GM12878 (cell line): ENCODE data around the gene PDE3B. TPM values are rescaled to one million over a fixed set of nuclear protein-coding genes. Genes with fewer than 3 reads are reported as not detected.

Experiments used
- ATAC-seq: fragments of 200-7000 bp; cut with Tn5 transposase; 3 replicates; pipeline ENCODE4 v1.9.1; 2020; ENCODE audit warnings: mild to moderate bottlenecking, moderate library complexity
- BruUV-seq: library from RNA; stranded (reverse); fragments of 400-500 nt; replicated peaks from 2 replicates; lab custom pipeline; 2021; lab: Mats Ljungman, UMichigan
- CTCF ChIA-PET: fragments of 300-600 bp; sonication (Branson Sonifier 250); formaldehyde crosslinking; extraction: SDS; loops from one replicate; lab custom pipeline; 2021; ENCODE audit warnings: inconsistent platforms; lab: Yijun Ruan, JAX
- POLR2A ChIA-PET: fragments of 350-600 bp; formaldehyde crosslinking; extraction: SDS; loops from one replicate; lab custom pipeline; 2021; ENCODE audit warnings: inconsistent platforms; lab: Charles Lee
- RAD21 ChIA-PET: fragments of 300-600 bp; sonication (Branson Sonifier 250); formaldehyde crosslinking; loops from one replicate; lab custom pipeline; 2023; ENCODE audit warnings: antibody characterized with exemption; ENCODE audit not compliant: unreplicated experiment; lab: Charles Lee
- SMC1A ChIA-PET: fragments of 300-600 bp; sonication (Branson Sonifier 250); formaldehyde crosslinking; loops from one replicate; lab custom pipeline; 2023; ENCODE audit not compliant: unreplicated experiment, uncharacterized antibody; lab: Charles Lee
- DNase-seq: peaks from one replicate; pipeline ENCODE4 v3.0.0-alpha.2; 2011; ENCODE audit warnings: low read depth, low spot score
- FAIRE-seq: peaks from 3 replicates; lab custom pipeline; 2011; peaks lifted over from hg19 to GRCh38; lab: Jason Lieb, UNC
- H2AFZ ChIP-seq: 2 replicates; pipeline ENCODE4 v1.6.0; 2011; ENCODE audit warnings: low read depth, low read length, control low read depth; ENCODE audit not compliant: control insufficient read depth
- H3K27ac ChIP-seq: 2 replicates; pipeline ENCODE4 v1.5.1; 2011; ENCODE audit warnings: control low read depth; ENCODE audit not compliant: control insufficient read depth, insufficient read depth
- H3K27me3 ChIP-seq, 2 experiments: replicated peaks in 1 of 2; 2 replicates each; pipeline versions ENCODE4 v1.6.0 to v1.6.1; 2011; ENCODE audit warnings: low read length in 1 of 2; ENCODE audit not compliant: control insufficient read depth in 2 of 2, insufficient read depth in 2 of 2
- H3K36me3 ChIP-seq, 2 experiments: 2 replicates each; pipeline ENCODE4 v1.5.1; 2011; ENCODE audit warnings: low read length in 1 of 2; ENCODE audit not compliant: control insufficient read depth in 2 of 2, insufficient read depth in 2 of 2
- H3K4me1 ChIP-seq: 2 replicates; pipeline ENCODE4 v1.6.1; 2011; ENCODE audit warnings: mild to moderate bottlenecking, low read length, moderate library complexity, mixed read lengths; ENCODE audit not compliant: control insufficient read depth, insufficient read depth
- H3K4me2 ChIP-seq: 2 replicates; pipeline ENCODE4 v1.6.0; 2011; ENCODE audit warnings: control low read depth; ENCODE audit not compliant: control insufficient read depth, insufficient read depth
- H3K4me3 ChIP-seq: fragments of 200-600 bp; sonication (generic); 2 replicates; pipeline ENCODE4 v1.5.1; 2016
- H3K79me2 ChIP-seq: 2 replicates; pipeline ENCODE4 v1.6.0; 2011; ENCODE audit warnings: low read length; ENCODE audit not compliant: control insufficient read depth, insufficient read depth
- H3K9ac ChIP-seq: 2 replicates; pipeline ENCODE4 v1.8.0; 2011; ENCODE audit warnings: low read length, control low read depth, mixed read lengths; ENCODE audit not compliant: control insufficient read depth, insufficient read depth
- H3K9me3 ChIP-seq: replicated peaks from 3 replicates; pipeline ENCODE4 v1.5.1; 2011; ENCODE audit warnings: mild to moderate bottlenecking, low read length; ENCODE audit not compliant: control insufficient read depth, insufficient read depth
- H4K20me1 ChIP-seq: 2 replicates; pipeline ENCODE4 v1.6.0; 2011; ENCODE audit not compliant: control insufficient read depth, insufficient read depth
- BRCA1 ChIP-seq: IDR thresholded peaks from 2 replicates; pipeline ENCODE4 v1.6.1; 2011; ENCODE audit warnings: low read depth, low read length, improper control_type of control experiment
- CBX3 ChIP-seq: fragments of 200-600 bp; sonication (generic); IDR thresholded peaks from 2 replicates; pipeline ENCODE4 v1.6.1; 2016; ENCODE audit warnings: low read depth, borderline replicate concordance
- CEBPB ChIP-seq, 2 experiments: fragments of 150-350 bp in 1 of 2; IDR thresholded peaks; 2 replicates each; pipeline ENCODE4 v1.6.1; 2012 to 2014; ENCODE audit warnings: low read depth in 2 of 2, low read length in 2 of 2, borderline replicate concordance in 1 of 2, inconsistent platforms in 1 of 2
- CUX1 ChIP-seq: IDR thresholded peaks from 2 replicates; pipeline ENCODE4 v1.6.1; 2012; ENCODE audit warnings: improper control_type of control experiment, low read depth, low read length; ENCODE audit not compliant: insufficient replicate concordance
- DPF2 ChIP-seq: fragments of 450-650 bp; IDR thresholded peaks from 2 replicates; pipeline ENCODE4 v1.6.1; 2017; ENCODE audit warnings: mild to moderate bottlenecking
- MEF2A ChIP-seq: IDR thresholded peaks from 2 replicates; pipeline ENCODE4 v1.6.1; 2011; ENCODE audit warnings: low read depth, mild to moderate bottlenecking, low read length, moderate library complexity; ENCODE audit not compliant: insufficient read depth
- MYC ChIP-seq: IDR thresholded peaks from 2 replicates; pipeline ENCODE4 v1.6.1; 2011; ENCODE audit warnings: mild to moderate bottlenecking, low read length, moderate library complexity, inconsistent platforms; ENCODE audit not compliant: insufficient read depth, insufficient replicate concordance, insufficient read length, severe bottlenecking
- NR2C1 ChIP-seq: fragments of 450-650 bp; IDR thresholded peaks from 2 replicates; pipeline ENCODE4 v1.6.1; 2017; ENCODE audit warnings: antibody characterized with exemption, mild to moderate bottlenecking, moderate library complexity
- NR2F1 ChIP-seq: fragments of 450-650 bp; conservative IDR thresholded peaks from 2 replicates; pipeline ENCODE4 v1.6.1; 2017; ENCODE audit warnings: mild to moderate bottlenecking
- SKIL ChIP-seq: fragments of 450-650 bp; IDR thresholded peaks from 2 replicates; pipeline ENCODE4 v1.6.1; 2017; ENCODE audit warnings: mild to moderate bottlenecking, low read depth, inconsistent platforms; ENCODE audit not compliant: poor library complexity, severe bottlenecking
- ZNF622 ChIP-seq: fragments of 450-650 bp; IDR thresholded peaks from 2 replicates; pipeline ENCODE4 v1.6.1; 2017; ENCODE audit warnings: mild to moderate bottlenecking, inconsistent platforms
- ZSCAN29 ChIP-seq: fragments of 450-650 bp; IDR thresholded peaks from 2 replicates; pipeline ENCODE4 v1.6.1; 2017; ENCODE audit warnings: mild to moderate bottlenecking, moderate library complexity
- WGBS: methylation state at CpG from one replicate; pipeline ENCODE4 v1.1.6; 2016; ENCODE audit warnings: low lambda C conversion rate; ENCODE audit not compliant: insufficient replicate concordance, insufficient coverage; ENCODE audit errors: missing lambda C conversion rate; 5-methylcytosine and 5-hydroxymethylcytosine counted together
- in situ Hi-C: fragments of 300-500 bp; cut with MboI; formaldehyde crosslinking; loops from 9 replicates; pipeline ENCODE4 v1.14.3; 2018; ENCODE audit warnings: mixed read lengths
- intact Hi-C: fragments of 100-400 bp; cut with micrococcal nuclease; formaldehyde crosslinking; loops from one replicate; pipeline ENCODE4 v1.14.2; 2022; ENCODE audit not compliant: unreplicated experiment
- polyA plus RNA-seq, 11 experiments: library from polyadenylated mRNA; depleted of rRNA in 4 of 11; unstranded in 6 of 11; stranded (reverse) in 5 of 11; fragments of >200 nt; fragmentation: Nextera tagmentation in 4 of 11; fragmentation: Illumina TruSeq in 1 of 11; extraction: Ambion mirVana in 4 of 11; extraction: Trizol in 1 of 11; gene quantifications; 1 replicate in 1 of 11; 2 replicates in 10 of 11; pipeline versions ENCODE4 v1.2.1 to v1.2.3, GENCODE V29; 2011 to 2016; ENCODE audit warnings: inconsistent platforms in 2 of 11, missing spikeins in 2 of 11, low read depth in 1 of 11
- total RNA-seq, 4 experiments: library from RNA; depleted of rRNA in 3 of 4; stranded (reverse); fragments of >200 nt in 3 of 4; fragmentation: Illumina TruSeq in 1 of 4; extraction: Trizol in 1 of 4; gene quantifications; 2 replicates each; pipeline versions ENCODE4 v1.2.1 to v1.2.3, GENCODE V29; 2013 to 2021
- TF ChIP-seq, protein P1 (sequence below): fragments of 450-650 bp; formaldehyde crosslinking; IDR thresholded peaks from 2 replicates; pipeline ENCODE4 v1.4.0; 2022; ENCODE audit warnings: mild to moderate bottlenecking, moderate library complexity

PDE3B gene
- total and polyA plus RNA-seq, 10 of the 15 experiments (the other 5 are each of a cell fraction or from before 2014, with no cell fraction given), result 0.04 to 3.1 (median 1.9) TPM

- RAD21 ChIA-PET, result no interaction called here
- no peak for FAIRE-seq
- TF ChIP-seq MYC, result no peak
- no peak for TF ChIP-seq DPF2
- TF ChIP-seq CBX3, result no peak
- no peak for TF ChIP-seq NR2F1
- TF ChIP-seq, protein P1, sequence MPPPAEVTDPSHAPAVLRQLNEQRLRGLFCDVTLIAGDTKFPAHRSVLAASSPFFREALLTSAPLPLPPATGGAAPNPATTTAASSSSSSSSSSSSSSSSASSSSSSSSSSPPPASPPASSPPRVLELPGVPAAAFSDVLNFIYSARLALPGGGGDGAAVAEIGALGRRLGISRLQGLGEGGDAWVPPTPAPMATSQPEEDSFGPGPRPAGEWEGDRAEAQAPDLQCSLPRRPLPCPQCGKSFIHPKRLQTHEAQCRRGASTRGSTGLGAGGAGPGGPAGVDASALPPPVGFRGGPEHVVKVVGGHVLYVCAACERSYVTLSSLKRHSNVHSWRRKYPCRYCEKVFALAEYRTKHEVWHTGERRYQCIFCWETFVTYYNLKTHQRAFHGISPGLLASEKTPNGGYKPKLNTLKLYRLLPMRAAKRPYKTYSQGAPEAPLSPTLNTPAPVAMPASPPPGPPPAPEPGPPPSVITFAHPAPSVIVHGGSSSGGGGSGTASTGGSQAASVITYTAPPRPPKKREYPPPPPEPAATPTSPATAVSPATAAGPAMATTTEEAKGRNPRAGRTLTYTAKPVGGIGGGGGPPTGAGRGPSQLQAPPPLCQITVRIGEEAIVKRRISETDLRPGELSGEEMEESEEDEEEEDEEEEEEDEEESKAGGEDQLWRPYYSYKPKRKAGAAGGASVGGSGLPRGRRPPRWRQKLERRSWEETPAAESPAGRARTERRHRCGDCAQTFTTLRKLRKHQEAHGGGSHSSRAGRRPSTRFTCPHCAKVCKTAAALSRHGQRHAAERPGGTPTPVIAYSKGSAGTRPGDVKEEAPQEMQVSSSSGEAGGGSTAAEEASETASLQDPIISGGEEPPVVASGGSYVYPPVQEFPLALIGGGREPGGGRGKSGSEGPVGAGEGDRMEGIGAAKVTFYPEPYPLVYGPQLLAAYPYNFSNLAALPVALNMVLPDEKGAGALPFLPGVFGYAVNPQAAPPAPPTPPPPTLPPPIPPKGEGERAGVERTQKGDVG (CRISPR knock-in tag), result no peak
- TF ChIP-seq SKIL, result no peak
- no peak for TF ChIP-seq ZSCAN29
- no peak for TF ChIP-seq BRCA1
- no peak for TF ChIP-seq NR2C1
- no peak for TF ChIP-seq ZNF622
- no peak for TF ChIP-seq MEF2A
- TF ChIP-seq CEBPB (IDR thresholded peaks at IDR 0.05; ENCODE audit: borderline replicate concordance in 1 of 2, low read depth in 2 of 2, low read length in 2 of 2), result no peak
- no peak for TF ChIP-seq CUX1
Measured at GRCh38 chr11:14638561-14638960, 5.0 kb upstream of the PDE3B start.

More at GRCh38 chr11:14638561-14638960, 5.0 kb upstream of the PDE3B start:
- ChIA-PET CTCF (no interaction called here), SMC1A (no interaction called here), POLR2A (no interaction called here)
- Histone ChIP-seq H3K9me3 (no peaks in the 10 kb centered on the region), H3K4me3 (no peak overlapping the region), H3K4me2 (no peak overlapping the region), H3K9ac (no peak overlapping the region), H3K27me3 (peaks cover 0 to 3% of the 10 kb centered on the region in 2 experiments; a peak in 2 of 4 replicates), H4K20me1 (no peaks in the 10 kb centered on the region), H3K27ac (no peak overlapping the region), H2AFZ (no peak overlapping the region), H3K4me1 (no peaks in the 10 kb centered on the region), H3K36me3 (no peaks in the 10 kb centered on the region), H3K79me2 (no peaks in the 10 kb centered on the region)
- 71% methylated on average over 3 of the region's 4 CpGs for WGBS
- no TSS peak for BruUV-seq
- intact Hi-C loops, result no loop called here
- DNase-seq (no peak), ATAC-seq (no peak)
- in situ Hi-C loops, result no loop called here
